Bone marrow (tissue), 2 donors: ENCODE data around the gene PSMD8.
"Not testable (repeated sequence)": the region's sequence is repeated elsewhere in the genome, so short reads cannot be mapped to it uniquely, and the experiment has no call there.

ENCODE experiments used
- DNase-seq, 2 donors: peaks; one replicate each; lab custom pipeline; 2025; lab: John Stamatoyannopoulos, UW

The PSMD8 gene

GRCh38 chr19:38374332-38375097 is at the start of gene PSMD8:
Gene PSMD8 (plus strand): TSS chr19:38374571. CDS start chr19:38374602, 31 bp downstream.
- peak; percentile 79 to 98 for DNase-seq

GRCh38 chr19:38326591-38326990 is 47.8 kb upstream of the PSMD8 start:
- no peak for DNase-seq

- DNase-seq: no peak
Measured at GRCh38 chr19:38329651-38330050, 44.7 kb upstream of the PSMD8 start.

- no peak for DNase-seq
Measured at GRCh38 chr19:38331728-38332127, 42.6 kb upstream of the PSMD8 start.

- DNase-seq: no peak
Measured at GRCh38 chr19:38333245-38333644, 41.1 kb upstream of the PSMD8 start.

GRCh38 chr19:38335949-38336637 is 38.3 kb upstream of the PSMD8 start:
- peak; percentile 92 to 94 for DNase-seq

- DNase-seq: peak; percentile 93 to 96
Measured at GRCh38 chr19:38336638-38337359, 37.6 kb upstream of the PSMD8 start.

GRCh38 chr19:38337360-38337653 is 37.1 kb upstream of the PSMD8 start:
- DNase-seq: no peak

GRCh38 chr19:38339011-38339410 is 35.4 kb upstream of the PSMD8 start:
- not testable (repeated sequence) for DNase-seq

- no peak for DNase-seq
Measured at GRCh38 chr19:38340927-38341326, 33.4 kb upstream of the PSMD8 start.

- DNase-seq: no peak
Measured at GRCh38 chr19:38346837-38347236, 27.5 kb upstream of the PSMD8 start.

GRCh38 chr19:38350883-38351282 is 23.5 kb upstream of the PSMD8 start:
- no peak for DNase-seq

- DNase-seq: no peak
Measured at GRCh38 chr19:38351865-38352395, 22.4 kb upstream of the PSMD8 start.

- no peak for DNase-seq
Measured at GRCh38 chr19:38352611-38353010, 21.8 kb upstream of the PSMD8 start.

- no peak for DNase-seq
Measured at GRCh38 chr19:38355728-38356725, 18.3 kb upstream of the PSMD8 start.

GRCh38 chr19:38358071-38358470 is 16.3 kb upstream of the PSMD8 start:
- no peak for DNase-seq

- DNase-seq: no peak
Measured at GRCh38 chr19:38359242-38360021, 14.9 kb upstream of the PSMD8 start.

GRCh38 chr19:38360351-38360750 is 14.0 kb upstream of the PSMD8 start:
- DNase-seq: no peak

- no peak for DNase-seq
Measured at GRCh38 chr19:38360839-38361631, 13.3 kb upstream of the PSMD8 start.

GRCh38 chr19:38361633-38362075 is 12.7 kb upstream of the PSMD8 start:
- DNase-seq: peak; percentile 45 to 58
